GM13976 (cell line): ENCODE results near the gene NCOR1.
A peak's percentile ranks its signal among the peaks of the same experiment; 100 is the strongest.

ENCODE experiments used
- DNase-seq: peaks from one replicate; pipeline ENCODE4 v3.0.0; 2012; ENCODE audit warnings: low spot score
- CTCF ChIP-seq: IDR thresholded peaks from 2 replicates; pipeline ENCODE4 v1.5.1; 2012; ENCODE audit warnings: borderline replicate concordance, mild to moderate bottlenecking; ENCODE audit not compliant: insufficient read depth; ENCODE audit errors: extremely low read depth, missing control alignments, control extremely low read depth
- in situ Hi-C: fragments of 300-500 bp; cut with MboI; formaldehyde crosslinking; loops from one replicate; pipeline ENCODE4 v1.12.0; 2022; ENCODE audit warnings: low sequenced_read_pairs, mixed read lengths, inconsistent platforms; ENCODE audit not compliant: unreplicated experiment

The NCOR1 gene

GRCh38 chr17:16037636-16038035 lies 177.7 kb downstream of the NCOR1 start:
- in situ Hi-C loops = no loop called here
- no peak for DNase-seq
- no peak for TF ChIP-seq CTCF

GRCh38 chr17:16036261-16036660 lies 179.1 kb downstream of the NCOR1 start:
- in situ Hi-C loops = no loop called here
- DNase-seq = no peak
- TF ChIP-seq CTCF = no peak

- in situ Hi-C loops = no loop called here
- DNase-seq = no peak
- TF ChIP-seq CTCF = no peak
Observed at GRCh38 chr17:16033729-16034349, 181.5 kb downstream of the NCOR1 start.

GRCh38 chr17:16027708-16028584 lies 187.4 kb downstream of the NCOR1 start:
- in situ Hi-C loops = no loop called here
- TF ChIP-seq CTCF = no peak
- peak; percentile 50 for DNase-seq

GRCh38 chr17:16026895-16027294 lies 188.4 kb downstream of the NCOR1 start:
- in situ Hi-C loops = no loop called here
- TF ChIP-seq CTCF = no peak
- DNase-seq = no peak

GRCh38 chr17:16025202-16025601 lies 190.1 kb downstream of the NCOR1 start:
- in situ Hi-C loops = no loop called here
- no peak for DNase-seq
- TF ChIP-seq CTCF = no peak
